T-helper 1 cell (primary cell): ENCODE data around the gene CBY2.
"Not testable (repeated sequence)": the region's sequence is repeated elsewhere in the genome, so short reads cannot be mapped to it uniquely, and the experiment has no call there.

Experiments
- DNase-seq, 5 donors: peaks; one replicate each; pipeline ENCODE4 v3.0.0-alpha.2; 2012 to 2020

The CBY2 gene

GRCh38 chr13:45748941-45749759 lies 47.0 kb downstream of the CBY2 start:
- no peak for DNase-seq

GRCh38 chr13:45750566-45750965 lies 48.4 kb downstream of the CBY2 start:
- no peak for DNase-seq

- DNase-seq, result no peak
Measured at GRCh38 chr13:45751885-45752284, 49.8 kb downstream of the CBY2 start.

GRCh38 chr13:45752510-45752909 lies 50.4 kb downstream of the CBY2 start:
- DNase-seq, result no peak

- DNase-seq, result not testable (repeated sequence)
Measured at GRCh38 chr13:45756498-45756897, 54.4 kb downstream of the CBY2 start.

GRCh38 chr13:45757589-45757988 lies 55.5 kb downstream of the CBY2 start:
- DNase-seq, result not testable (repeated sequence)

- no peak for DNase-seq
Measured at GRCh38 chr13:45763419-45763818, 61.3 kb downstream of the CBY2 start.
